ENCODE results near the gene PKHD1. TPM values are rescaled to one million over a fixed set of nuclear protein-coding genes. Genes with fewer than 3 reads are reported as not detected.

PKHD1 gene
- total and polyA plus RNA-seq, 2 of the 8 experiments (the other 6 are each of a cell fraction or from before 2014, with no cell fraction given) = 0.06 to 0.09 TPM

DNA sequence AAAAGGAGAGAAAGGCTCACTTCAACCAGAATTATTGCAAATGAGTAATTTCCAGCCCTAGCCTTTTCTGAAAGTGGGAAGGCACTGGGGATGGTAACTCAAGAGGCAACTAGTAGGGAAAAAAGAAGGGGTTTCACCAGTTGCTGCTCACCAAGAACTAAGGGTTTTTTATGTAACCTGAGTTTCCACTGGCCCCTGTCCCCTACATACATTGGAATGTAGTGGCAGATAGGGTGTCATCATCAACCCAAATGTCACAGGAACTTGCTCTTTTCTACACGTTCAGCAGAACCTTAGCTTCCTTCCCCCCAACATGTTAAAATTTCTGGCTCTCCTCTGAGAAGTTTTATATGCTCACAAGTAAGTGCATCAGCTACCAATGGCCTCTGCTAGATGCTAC is 38.2 kb upstream of the PKHD1 start:
- no peak overlapping the region for H3K4me3 ChIP-seq (ENCODE audit: extremely low read depth in 1 of 4, insufficient read depth in 2 of 4, low read depth in 3 of 4, low read length in 4 of 4)
- H2BK15ac ChIP-seq (ENCODE audit: low read length) = no peak overlapping the region
- no peak overlapping the region for H3K18ac ChIP-seq (ENCODE audit: extremely low read depth, low read length)
- no peaks in the 10 kb centered on the region for H3K79me1 ChIP-seq (ENCODE audit: low read depth, low read length)
- no peaks in the 10 kb centered on the region for H3K27me3 ChIP-seq (replicated peaks in 1 of 4; ENCODE audit: control insufficient read depth in 3 of 4, extremely low read depth in 1 of 4, insufficient read depth in 3 of 4, low read length in 3 of 4)
- H3K4me1 ChIP-seq (replicated peaks in 1 of 4; ENCODE audit: control insufficient read depth in 3 of 4, insufficient read depth in 4 of 4, low read length in 3 of 4) = no peaks in the 10 kb centered on the region
- H3K79me2 ChIP-seq (ENCODE audit: control insufficient read depth in 1 of 2, insufficient read depth in 2 of 2, low read length in 2 of 2) = no peaks in the 10 kb centered on the region
- TF ChIP-seq TCF12 (IDR thresholded peaks at IDR 0.05; ENCODE audit: low read depth, low read length) = no peak
- TF ChIP-seq BRCA1 (IDR thresholded peaks at IDR 0.05; ENCODE audit: low read depth, low read length) = no peak
- TF ChIP-seq NANOG (IDR thresholded peaks at IDR 0.05; ENCODE audit: insufficient read depth, low read depth, low read length, poor library complexity, severe bottlenecking) = no peak
- no peak for TF ChIP-seq RAD21 (IDR thresholded peaks at IDR 0.05 in 1 of 2, conservative IDR thresholded peaks at IDR 0.05 in 1 of 2; ENCODE audit: low read depth in 2 of 2, low read length in 2 of 2)
- TF ChIP-seq EP300 (IDR thresholded peaks at IDR 0.05; ENCODE audit: borderline replicate concordance in 1 of 2, low read depth in 2 of 2, low read length in 2 of 2) = no peak
- TF ChIP-seq GABPA (IDR thresholded peaks at IDR 0.05; ENCODE audit: borderline replicate concordance, insufficient read depth, low read length) = no peak
- TF ChIP-seq CHD1 (IDR thresholded peaks at IDR 0.05; ENCODE audit: low read depth, low read length) = no peak
- no peak overlapping the region for H3K4me2 ChIP-seq (ENCODE audit: insufficient read depth in 1 of 2, low read depth in 2 of 2, low read length in 2 of 2)
- H4K5ac ChIP-seq (ENCODE audit: insufficient read length, low read depth, low read length) = no peak overlapping the region
- H2AFZ ChIP-seq (ENCODE audit: low read length) = no peak overlapping the region
- FAIRE-seq = no peak
- no peaks in the 10 kb centered on the region for H3K9me3 ChIP-seq (ENCODE audit: insufficient read depth in 2 of 2, low read depth in 1 of 2, low read length in 1 of 2)
- no peak overlapping the region for H3K4ac ChIP-seq (replicated peaks; ENCODE audit: insufficient read length, low read depth, low read length)
- H3K23me2 ChIP-seq (ENCODE audit: low read depth, low read length) = no peaks in the 10 kb centered on the region
- H3K27ac ChIP-seq (ENCODE audit: low read depth, low read length) = no peak overlapping the region
- no peak overlapping the region for H4K91ac ChIP-seq (replicated peaks; ENCODE audit: insufficient read length, low read length)
- H2BK120ac ChIP-seq (replicated peaks; ENCODE audit: low read depth, low read length) = no peak overlapping the region
- H3K23ac ChIP-seq (ENCODE audit: insufficient read length) = no peak overlapping the region
- H2BK12ac ChIP-seq (ENCODE audit: low read depth, low read length) = no peak overlapping the region
- H4K20me1 ChIP-seq (replicated peaks in 1 of 2; ENCODE audit: control insufficient read depth in 1 of 2, insufficient read depth in 2 of 2, low read length in 2 of 2) = no peaks in the 10 kb centered on the region
- DNase-seq (ENCODE audit: low read depth in 1 of 2, low spot score in 2 of 2) = no peak
- H3K56ac ChIP-seq (replicated peaks; ENCODE audit: insufficient read length, low read depth, low read length) = no peak overlapping the region
- H2BK20ac ChIP-seq (ENCODE audit: low read length) = no peak overlapping the region
- H3K9ac ChIP-seq (replicated peaks in 1 of 4; ENCODE audit: extremely low read depth in 1 of 4, low read depth in 3 of 4, low read length in 3 of 4) = no peak overlapping the region
- H2BK5ac ChIP-seq (ENCODE audit: low read depth, low read length) = no peak overlapping the region
- H2AK5ac ChIP-seq (ENCODE audit: low read depth, low read length) = no peak overlapping the region
- ChIA-PET POLR2A (ENCODE audit: partially characterized antibody) (no interaction called here), CTCF (ENCODE audit: partially characterized antibody) (interaction anchor here (0.8 to 1.7 kb wide), 3 partner anchors 10 to 76 kb away, joined by 3 to 5 read pairs (median 3); no protein-coding TSS in a partner anchor)
- WGBS, 2 experiments (ENCODE audit: extremely low coverage in 1 of 2, insufficient coverage in 1 of 2, insufficient read length in 1 of 2, insufficient replicate concordance in 2 of 2, low coverage in 1 of 2, low lambda C conversion rate in 2 of 2, missing lambda C conversion rate in 1 of 2) = 75% methylated on average over 1 of the region's 1 CpG; no CpG with 5 or more reads in 1 of the 2 experiments
- H3K36me3 ChIP-seq (ENCODE audit: control insufficient read depth in 2 of 4, insufficient read depth in 4 of 4, low read length in 3 of 4) = no peaks in the 10 kb centered on the region; a peak in 1 of 8 replicates
- no peak overlapping the region for H4K8ac ChIP-seq (ENCODE audit: extremely low read depth, insufficient read depth, low read length)
- no peak overlapping the region for H3K14ac ChIP-seq (ENCODE audit: insufficient read length)

Data from H1 (cell line).